VCaP (cell line): Measurements from ENCODE around the gene IL17D.
A peak's percentile ranks its signal among the peaks of the same experiment; 100 is the strongest.

Experiments used
- H3K27ac ChIP-seq: fragments of 450-650 bp; 2 replicates; pipeline ENCODE4 v1.5.1; 2017
- CTCF ChIP-seq: fragments of 450-650 bp; conservative IDR thresholded peaks from 2 replicates; pipeline ENCODE4 v1.5.1; 2017; ENCODE audit warnings: mild to moderate bottlenecking, moderate library complexity

IL17D gene

GRCh38 chr13:20769834-20770233 is 66.3 kb downstream of the IL17D start:
- peak overlapping the region; percentile 94 for H3K27ac ChIP-seq
- TF ChIP-seq CTCF, result no peak
